Smooth muscle cell (in vitro differentiated cells): ENCODE results near the gene HECTD4. TPM values are rescaled to one million over a fixed set of nuclear protein-coding genes. Genes with fewer than 3 reads are reported as not detected.

ENCODE experiments used
- DNase-seq: peaks from one replicate; lab custom pipeline; 2025; ENCODE audit not compliant: unreplicated experiment; lab: John Stamatoyannopoulos, UW
- H2AFZ ChIP-seq: fragments of 200-600 bp; sonication (generic); 2 replicates; pipeline ENCODE4 v1.6.0; 2016; ENCODE audit warnings: antibody characterized with exemption, low read depth, mild to moderate bottlenecking
- H3F3A ChIP-seq: fragments of 200-600 bp; sonication (generic); 2 replicates; pipeline ENCODE4 v1.6.0; 2017; ENCODE audit warnings: antibody characterized with exemption, low read depth
- H3K27ac ChIP-seq: fragments of 200-600 bp; sonication (generic); 2 replicates; pipeline ENCODE4 v1.5.1; 2016; ENCODE audit warnings: low read depth, mild to moderate bottlenecking
- H3K27me3 ChIP-seq: fragments of 200-600 bp; sonication (generic); 2 replicates; pipeline ENCODE4 v1.6.1; 2016; ENCODE audit warnings: low read depth, mild to moderate bottlenecking
- H3K36me3 ChIP-seq: fragments of 200-600 bp; sonication (generic); 2 replicates; pipeline ENCODE4 v1.5.1; 2016; ENCODE audit warnings: low read depth
- H3K4me1 ChIP-seq: fragments of 200-600 bp; sonication (generic); 2 replicates; pipeline ENCODE4 v1.5.1; 2016; ENCODE audit warnings: low read depth
- H3K4me2 ChIP-seq: fragments of 200-600 bp; sonication (generic); 2 replicates; pipeline ENCODE4 v1.6.0; 2016; ENCODE audit warnings: mild to moderate bottlenecking
- H3K4me3 ChIP-seq: fragments of 200-600 bp; sonication (generic); 2 replicates; pipeline ENCODE4 v1.5.1; 2016; ENCODE audit warnings: mild to moderate bottlenecking
- H3K79me2 ChIP-seq: fragments of 200-600 bp; sonication (generic); 2 replicates; pipeline ENCODE4 v1.6.0; 2016; ENCODE audit warnings: low read depth, mild to moderate bottlenecking
- H3K9ac ChIP-seq: fragments of 200-600 bp; sonication (generic); 2 replicates; pipeline ENCODE4 v1.6.0; 2016; ENCODE audit warnings: low read depth
- H3K9me3 ChIP-seq: fragments of 200-600 bp; sonication (generic); replicated peaks from 2 replicates; pipeline ENCODE4 v1.5.1; 2016; ENCODE audit warnings: low read depth
- H4K20me1 ChIP-seq: fragments of 200-600 bp; sonication (generic); 2 replicates; pipeline ENCODE4 v1.6.0; 2016; ENCODE audit warnings: low read depth
- WGBS: methylation state at CpG from one replicate; pipeline ENCODE4 v1.1.7; 2016; ENCODE audit warnings: low lambda C conversion rate; 5-methylcytosine and 5-hydroxymethylcytosine counted together
- polyA plus RNA-seq: library from polyadenylated mRNA; unstranded; fragments of >200 nt; fragmentation: Nextera tagmentation; extraction: Ambion mirVana; gene quantifications from 2 replicates; pipeline ENCODE4 v1.2.1, GENCODE V29; 2016
- total RNA-seq: library from RNA; depleted of rRNA; stranded (reverse); fragments of >200 nt; gene quantifications from 2 replicates; pipeline ENCODE4 v1.2.3, GENCODE V29; 2014
- TF ChIP-seq, protein P1 (sequence below): fragments of 200-600 bp; sonication (generic); IDR thresholded peaks from 2 replicates; pipeline ENCODE4 v1.5.1; 2017; ENCODE audit warnings: borderline replicate concordance, mild to moderate bottlenecking, antibody characterized with exemption; ENCODE audit not compliant: insufficient read depth, poor library complexity, severe bottlenecking

Gene HECTD4
- total and polyA plus RNA-seq, 2 experiments from 2014 or later: 6.6 to 16.9 TPM

DNA sequence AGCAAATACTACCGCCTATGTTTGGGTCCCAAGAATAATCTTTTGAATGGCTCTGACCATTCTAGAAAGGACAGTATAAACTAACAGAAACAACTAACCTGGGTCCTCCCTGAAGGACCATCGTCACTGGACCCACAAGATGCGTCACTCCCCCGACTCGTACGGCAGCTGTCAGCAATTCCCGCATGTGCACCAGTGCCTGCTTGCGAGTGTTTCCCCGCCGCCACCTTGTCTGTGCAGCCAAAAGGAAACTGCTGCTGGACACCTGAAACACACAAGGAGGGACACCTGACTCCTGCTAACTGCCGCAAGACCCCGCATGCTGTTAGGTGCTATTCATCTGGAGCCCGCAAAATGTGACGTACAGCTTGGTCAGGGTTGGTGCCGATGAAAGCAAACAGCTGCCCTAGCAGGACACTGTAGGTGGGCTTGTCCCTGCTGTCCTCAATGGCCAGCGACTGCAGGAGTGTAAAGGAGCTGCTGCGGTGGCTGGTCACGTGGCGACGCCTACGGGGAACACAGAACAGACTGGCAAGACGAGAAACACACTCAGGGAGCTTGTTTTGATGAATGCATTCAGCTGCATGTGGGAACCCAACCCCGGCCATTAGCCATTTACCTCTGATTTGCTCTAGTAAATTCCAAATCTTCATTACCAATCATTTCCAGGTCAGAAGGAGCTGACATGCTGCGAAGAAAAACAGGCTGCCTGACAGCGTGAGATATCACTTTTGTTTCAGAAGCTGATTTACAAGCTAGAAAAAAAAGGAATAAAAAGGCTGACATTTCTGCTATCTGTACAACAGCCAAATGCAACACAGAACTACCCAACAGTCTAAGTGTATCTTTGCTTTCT, 138.7 kb downstream of the HECTD4 start:
- Histone ChIP-seq H2AFZ (no peak overlapping the region), H3K36me3 (peaks cover 20% of the 10 kb centered on the region), H3K79me2 (no peaks in the 10 kb centered on the region), H3K27me3 (no peaks in the 10 kb centered on the region), H3F3A (no peaks in the 10 kb centered on the region), H3K9me3 (no peaks in the 10 kb centered on the region), H3K4me2 (no peak overlapping the region), H3K9ac (no peak overlapping the region), H3K4me1 (no peaks in the 10 kb centered on the region), H4K20me1 (no peaks in the 10 kb centered on the region), H3K27ac (no peak overlapping the region), H3K4me3 (no peak overlapping the region)
- WGBS: 95% methylated on average over 25 of the region's 25 CpGs
- DNase-seq: no peak
- TF ChIP-seq, protein P1, sequence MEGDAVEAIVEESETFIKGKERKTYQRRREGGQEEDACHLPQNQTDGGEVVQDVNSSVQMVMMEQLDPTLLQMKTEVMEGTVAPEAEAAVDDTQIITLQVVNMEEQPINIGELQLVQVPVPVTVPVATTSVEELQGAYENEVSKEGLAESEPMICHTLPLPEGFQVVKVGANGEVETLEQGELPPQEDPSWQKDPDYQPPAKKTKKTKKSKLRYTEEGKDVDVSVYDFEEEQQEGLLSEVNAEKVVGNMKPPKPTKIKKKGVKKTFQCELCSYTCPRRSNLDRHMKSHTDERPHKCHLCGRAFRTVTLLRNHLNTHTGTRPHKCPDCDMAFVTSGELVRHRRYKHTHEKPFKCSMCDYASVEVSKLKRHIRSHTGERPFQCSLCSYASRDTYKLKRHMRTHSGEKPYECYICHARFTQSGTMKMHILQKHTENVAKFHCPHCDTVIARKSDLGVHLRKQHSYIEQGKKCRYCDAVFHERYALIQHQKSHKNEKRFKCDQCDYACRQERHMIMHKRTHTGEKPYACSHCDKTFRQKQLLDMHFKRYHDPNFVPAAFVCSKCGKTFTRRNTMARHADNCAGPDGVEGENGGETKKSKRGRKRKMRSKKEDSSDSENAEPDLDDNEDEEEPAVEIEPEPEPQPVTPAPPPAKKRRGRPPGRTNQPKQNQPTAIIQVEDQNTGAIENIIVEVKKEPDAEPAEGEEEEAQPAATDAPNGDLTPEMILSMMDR: no peak

DNA sequence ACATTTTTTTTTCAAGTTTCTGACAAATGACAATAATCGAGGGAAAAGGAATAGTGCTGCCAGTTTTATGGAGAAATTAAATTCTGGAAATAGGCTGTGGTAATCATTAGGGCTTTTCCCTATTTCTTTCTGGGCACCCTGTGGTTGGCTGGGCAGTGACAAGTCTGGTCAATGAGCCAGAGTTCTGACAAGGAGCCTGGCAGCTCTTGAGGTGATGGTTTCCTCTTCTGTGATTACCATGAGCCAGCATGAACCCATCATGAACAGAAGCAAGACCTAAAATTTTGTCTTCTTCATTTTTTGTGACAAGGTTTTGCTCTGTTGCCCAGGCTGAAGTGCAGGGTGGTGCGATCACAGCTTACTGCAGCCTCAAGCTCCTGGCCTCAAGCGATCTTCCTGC, 141.1 kb downstream of the HECTD4 start:
- H3K79me2 ChIP-seq: no peaks in the 10 kb centered on the region
- H3K27me3 ChIP-seq: no peaks in the 10 kb centered on the region
- H3K9me3 ChIP-seq: no peaks in the 10 kb centered on the region
- TF ChIP-seq, protein P1: no peak
- H3K4me1 ChIP-seq: no peaks in the 10 kb centered on the region
- H4K20me1 ChIP-seq: no peaks in the 10 kb centered on the region
- WGBS: 94% methylated on average over 3 of the region's 3 CpGs
- no peak overlapping the region for H3K9ac ChIP-seq
- H3F3A ChIP-seq: no peaks in the 10 kb centered on the region
- H3K4me3 ChIP-seq: no peak overlapping the region
- no peak for DNase-seq
- no peak overlapping the region for H3K4me2 ChIP-seq
- H3K36me3 ChIP-seq: peaks cover 7% of the 10 kb centered on the region
- H2AFZ ChIP-seq: no peak overlapping the region
- no peak overlapping the region for H3K27ac ChIP-seq

DNA sequence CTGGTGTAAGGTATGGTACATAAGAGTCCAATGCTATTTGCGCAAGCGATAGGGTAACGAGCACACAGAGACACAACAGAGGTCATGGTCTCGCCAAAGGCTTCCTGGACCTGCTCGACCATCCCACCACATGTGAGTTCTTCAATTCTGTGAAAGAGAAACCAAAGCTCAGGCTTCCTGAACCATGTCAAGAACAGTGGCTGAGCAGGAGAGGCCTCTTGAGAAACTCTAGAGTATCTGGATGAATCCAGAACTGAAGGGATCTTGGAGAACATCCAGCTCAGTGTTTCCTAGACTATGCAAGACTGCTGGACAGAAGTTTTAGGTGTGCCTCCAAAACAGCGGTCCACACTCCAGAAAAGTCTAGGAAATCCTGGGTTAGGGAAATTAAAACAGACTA, 142.3 kb downstream of the HECTD4 start:
- TF ChIP-seq, protein P1: no peak
- no peak overlapping the region for H2AFZ ChIP-seq
- H3K27me3 ChIP-seq: no peaks in the 10 kb centered on the region
- no peaks in the 10 kb centered on the region for H3K4me1 ChIP-seq
- H3K79me2 ChIP-seq: no peaks in the 10 kb centered on the region
- no peaks in the 10 kb centered on the region for H3K9me3 ChIP-seq
- WGBS: 98% methylated on average over 6 of the region's 6 CpGs
- H3F3A ChIP-seq: no peaks in the 10 kb centered on the region
- no peak for DNase-seq
- no peak overlapping the region for H3K4me2 ChIP-seq
- no peaks in the 10 kb centered on the region for H4K20me1 ChIP-seq
- H3K36me3 ChIP-seq: peaks cover 14% of the 10 kb centered on the region
- no peak overlapping the region for H3K4me3 ChIP-seq
- no peak overlapping the region for H3K9ac ChIP-seq
- no peak overlapping the region for H3K27ac ChIP-seq

DNA sequence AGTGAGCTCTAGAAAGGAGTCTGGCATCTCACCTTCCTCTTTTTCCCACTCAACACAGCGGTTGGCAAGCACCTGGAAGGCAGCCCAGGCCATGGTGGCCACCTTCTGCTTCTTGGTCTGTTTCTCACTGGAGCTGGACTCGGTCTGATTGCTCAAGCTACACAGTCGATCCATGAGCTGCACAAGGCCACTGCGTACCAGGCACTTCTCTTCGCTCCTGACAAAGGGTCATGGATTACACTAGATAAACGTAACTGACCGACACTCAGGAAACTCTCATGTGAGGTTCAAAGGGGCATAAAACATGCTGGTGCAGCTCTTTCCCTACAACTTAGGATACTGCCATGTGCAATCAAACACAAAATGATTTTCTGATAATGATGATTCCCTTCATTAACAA, 143.2 kb downstream of the HECTD4 start:
- TF ChIP-seq, protein P1: no peak
- Histone ChIP-seq H3K27ac (no peak overlapping the region), H4K20me1 (no peaks in the 10 kb centered on the region), H3K9ac (no peak overlapping the region), H3K4me3 (no peak overlapping the region), H3F3A (no peaks in the 10 kb centered on the region), H3K79me2 (no peaks in the 10 kb centered on the region), H3K27me3 (no peaks in the 10 kb centered on the region), H3K36me3 (peaks cover 17% of the 10 kb centered on the region), H2AFZ (no peak overlapping the region), H3K4me2 (no peak overlapping the region), H3K9me3 (no peaks in the 10 kb centered on the region), H3K4me1 (no peaks in the 10 kb centered on the region)
- 97% methylated on average over 7 of the region's 7 CpGs for WGBS
- DNase-seq: no peak
